Measurements from ENCODE around the gene PRPF40A.

Gene PRPF40A

DNA sequence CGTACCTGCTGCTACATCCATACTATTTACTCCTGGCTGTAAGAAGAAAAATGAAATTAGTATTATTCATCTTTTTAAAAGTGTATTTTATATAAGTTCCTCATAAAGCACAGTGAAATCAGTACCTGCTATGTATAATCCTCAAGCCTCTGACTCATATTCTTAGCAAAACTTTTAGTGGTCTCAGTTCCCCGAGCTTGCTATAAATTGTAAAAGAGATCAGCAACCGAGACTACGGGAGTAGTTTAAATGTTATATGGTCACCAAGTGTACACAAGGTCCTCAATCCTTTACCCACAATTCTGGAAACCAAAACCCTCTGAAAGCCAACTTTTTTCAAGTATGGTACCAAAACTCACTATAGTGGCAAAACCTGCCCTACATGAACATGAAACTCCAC lies 24.2 kb downstream of the PRPF40A start:
- DNase-seq (no peak), ATAC-seq (ENCODE audit: insufficient read depth, low read depth) (no peak)
- peaks cover 27% of the 10 kb centered on the region for H4K20me1 ChIP-seq (ENCODE audit: insufficient read depth, low read length)
- no peaks in the 10 kb centered on the region; the same call in 1 of the 2 replicates for H3K4me1 ChIP-seq (ENCODE audit: insufficient read depth, low read length)
- H3K36me3 ChIP-seq (ENCODE audit: insufficient read depth, low read length), result peaks cover 56% of the 10 kb centered on the region
- no peak for TF ChIP-seq CTCF (IDR thresholded peaks at IDR 0.05; ENCODE audit: borderline replicate concordance, extremely low read depth, low read length, poor library complexity, severe bottlenecking)
- no peak for TF ChIP-seq EZH2 (IDR thresholded peaks at IDR 0.05; ENCODE audit: borderline replicate concordance, low read depth, low read length, severe bottlenecking)
- peaks cover 75% of the 10 kb centered on the region for H3K79me2 ChIP-seq (ENCODE audit: insufficient read depth, low read length)
- H3K27ac ChIP-seq (ENCODE audit: low read length), result no peak overlapping the region
- no peaks in the 10 kb centered on the region for H3K9me3 ChIP-seq (ENCODE audit: insufficient read depth, low read length, severe bottlenecking)
- no peak overlapping the region for H2AFZ ChIP-seq (ENCODE audit: low read depth, low read length)
- no peak overlapping the region for H3K4me2 ChIP-seq (ENCODE audit: insufficient read depth, low read length)
- H3K4me3 ChIP-seq (ENCODE audit: low read depth in 1 of 2, low read length in 2 of 2), result no peak overlapping the region
- no peak overlapping the region for H3K9ac ChIP-seq (ENCODE audit: low read depth, low read length)
- no peaks in the 10 kb centered on the region for H3K27me3 ChIP-seq (ENCODE audit: insufficient read depth, low read length, poor library complexity)

DNA sequence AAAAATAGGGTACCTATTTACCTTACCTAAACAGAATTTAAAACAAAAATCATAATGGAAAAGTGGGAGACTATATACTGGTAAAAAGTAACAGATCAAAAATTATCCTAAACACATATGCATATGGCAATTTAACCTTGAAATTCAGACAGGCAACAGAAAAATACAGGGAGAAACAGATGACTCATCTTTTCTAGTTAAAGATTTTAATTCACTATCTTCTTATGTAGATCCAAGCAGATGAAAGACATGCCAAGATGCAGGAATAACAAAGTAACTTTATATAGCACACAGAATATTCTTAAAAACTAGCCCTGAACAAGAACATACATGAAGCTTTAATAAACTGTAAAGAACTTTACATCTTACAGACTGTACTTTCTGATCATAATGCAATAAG lies 30.9 kb downstream of the PRPF40A start:
- H3K9me3 ChIP-seq (ENCODE audit: insufficient read depth, low read length, severe bottlenecking), result no peaks in the 10 kb centered on the region
- no peak overlapping the region for H3K4me2 ChIP-seq (ENCODE audit: insufficient read depth, low read length)
- H4K20me1 ChIP-seq (ENCODE audit: insufficient read depth, low read length), result peaks cover 8% of the 10 kb centered on the region; the same call in 1 of the 2 replicates
- peaks cover 51% of the 10 kb centered on the region for H3K36me3 ChIP-seq (ENCODE audit: insufficient read depth, low read length)
- no peak for ATAC-seq (ENCODE audit: insufficient read depth, low read depth)
- H3K4me3 ChIP-seq (ENCODE audit: low read depth in 1 of 2, low read length in 2 of 2), result no peak overlapping the region
- no peak for DNase-seq
- no peak overlapping the region for H3K9ac ChIP-seq (ENCODE audit: low read depth, low read length)
- no peaks in the 10 kb centered on the region for H3K27me3 ChIP-seq (ENCODE audit: insufficient read depth, low read length, poor library complexity)
- no peak overlapping the region for H3K27ac ChIP-seq (ENCODE audit: low read length)
- no peak overlapping the region for H2AFZ ChIP-seq (ENCODE audit: low read depth, low read length)
- TF ChIP-seq CTCF (IDR thresholded peaks at IDR 0.05; ENCODE audit: borderline replicate concordance, extremely low read depth, low read length, poor library complexity, severe bottlenecking), result no peak
- TF ChIP-seq EZH2 (IDR thresholded peaks at IDR 0.05; ENCODE audit: borderline replicate concordance, low read depth, low read length, severe bottlenecking), result no peak
- H3K79me2 ChIP-seq (ENCODE audit: insufficient read depth, low read length), result peaks cover 68% of the 10 kb centered on the region
- H3K4me1 ChIP-seq (ENCODE audit: insufficient read depth, low read length), result no peaks in the 10 kb centered on the region

- Histone ChIP-seq H3K9ac (ENCODE audit: low read depth, low read length) (no peak overlapping the region), H2AFZ (ENCODE audit: low read depth, low read length) (no peak overlapping the region), H3K4me1 (ENCODE audit: insufficient read depth, low read length) (no peaks in the 10 kb centered on the region), H4K20me1 (ENCODE audit: insufficient read depth, low read length) (peaks cover 8% of the 10 kb centered on the region; the same call in 1 of the 2 replicates), H3K79me2 (ENCODE audit: insufficient read depth, low read length) (peaks cover 57% of the 10 kb centered on the region), H3K27ac (ENCODE audit: low read length) (no peak overlapping the region), H3K4me3 (ENCODE audit: low read depth in 1 of 2, low read length in 2 of 2) (no peak overlapping the region), H3K27me3 (ENCODE audit: insufficient read depth, low read length, poor library complexity) (no peaks in the 10 kb centered on the region), H3K9me3 (ENCODE audit: insufficient read depth, low read length, severe bottlenecking) (no peaks in the 10 kb centered on the region), H3K36me3 (ENCODE audit: insufficient read depth, low read length) (peaks cover 55% of the 10 kb centered on the region), H3K4me2 (ENCODE audit: insufficient read depth, low read length) (no peak overlapping the region)
- no peak for TF ChIP-seq CTCF (IDR thresholded peaks at IDR 0.05; ENCODE audit: borderline replicate concordance, extremely low read depth, low read length, poor library complexity, severe bottlenecking)
- TF ChIP-seq EZH2 (IDR thresholded peaks at IDR 0.05; ENCODE audit: borderline replicate concordance, low read depth, low read length, severe bottlenecking), result no peak
- no peak for ATAC-seq (ENCODE audit: insufficient read depth, low read depth)
- no peak for DNase-seq
Measured at GRCh38 chr2:152683400-152683799, 33.9 kb downstream of the PRPF40A start.

DNA sequence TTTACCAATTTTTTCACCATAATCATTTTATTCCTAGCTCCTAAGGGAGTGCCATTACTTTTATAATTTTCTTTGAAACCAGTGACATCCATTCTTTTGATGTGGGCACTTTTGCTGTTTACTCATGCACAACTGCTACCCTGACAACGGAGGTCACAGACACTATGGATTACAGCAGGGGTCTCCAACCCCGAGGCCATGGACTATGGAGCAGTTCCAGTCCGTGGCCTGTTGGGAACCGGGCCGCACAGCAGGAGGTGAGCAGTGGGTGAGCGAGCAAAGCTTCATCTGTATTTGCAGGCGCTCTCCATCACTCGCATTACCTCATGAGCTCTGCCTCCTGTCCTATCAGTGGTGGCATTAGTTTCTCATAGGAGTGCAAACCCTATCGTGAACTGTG lies 34.6 kb downstream of the PRPF40A start:
- Histone ChIP-seq H3K27ac (ENCODE audit: low read length) (no peak overlapping the region), H3K4me2 (ENCODE audit: insufficient read depth, low read length) (no peak overlapping the region), H3K36me3 (ENCODE audit: insufficient read depth, low read length) (peaks cover 54% of the 10 kb centered on the region), H3K27me3 (ENCODE audit: insufficient read depth, low read length, poor library complexity) (no peaks in the 10 kb centered on the region), H3K9ac (ENCODE audit: low read depth, low read length) (no peak overlapping the region), H3K4me3 (ENCODE audit: low read depth in 1 of 2, low read length in 2 of 2) (no peak overlapping the region), H2AFZ (ENCODE audit: low read depth, low read length) (no peak overlapping the region), H3K9me3 (ENCODE audit: insufficient read depth, low read length, severe bottlenecking) (no peaks in the 10 kb centered on the region), H4K20me1 (ENCODE audit: insufficient read depth, low read length) (peaks cover 8% of the 10 kb centered on the region; the same call in 1 of the 2 replicates), H3K4me1 (ENCODE audit: insufficient read depth, low read length) (no peaks in the 10 kb centered on the region), H3K79me2 (ENCODE audit: insufficient read depth, low read length) (peaks cover 50% of the 10 kb centered on the region)
- no peak for DNase-seq
- no peak for TF ChIP-seq CTCF (IDR thresholded peaks at IDR 0.05; ENCODE audit: borderline replicate concordance, extremely low read depth, low read length, poor library complexity, severe bottlenecking)
- ATAC-seq (ENCODE audit: insufficient read depth, low read depth), result peak; percentile 33; the same call in 1 of the 3 replicates
